AG10803 (cell line): ENCODE results near the gene ALDH1B1.
A peak's percentile ranks its signal among the peaks of the same experiment; 100 is the strongest.
"Not testable (repeated sequence)": the region's sequence is repeated elsewhere in the genome, so short reads cannot be mapped to it uniquely, and the experiment has no call there.

Experiments used
- DNase-seq: peaks from one replicate; pipeline ENCODE4 v3.0.0; 2010; ENCODE audit warnings: low read depth
- H3K4me3 ChIP-seq: 2 replicates; pipeline ENCODE4 v1.5.1; 2011; ENCODE audit warnings: mild to moderate bottlenecking, low read length, control low read depth
- CTCF ChIP-seq: conservative IDR thresholded peaks from 2 replicates; pipeline ENCODE4 v1.5.1; 2011; ENCODE audit warnings: mild to moderate bottlenecking, low read length, control low read depth, inconsistent platforms

ALDH1B1 gene

GRCh38 chr9:38394416-38394815, 1.9 kb downstream of the ALDH1B1 start:
- no peak for DNase-seq
- H3K4me3 ChIP-seq = peak overlapping the region; percentile 20
- TF ChIP-seq CTCF = no peak

GRCh38 chr9:38395653-38396370, 3.3 kb downstream of the ALDH1B1 start:
- no peak for TF ChIP-seq CTCF
- no peak for DNase-seq
- H3K4me3 ChIP-seq = no peak overlapping the region

GRCh38 chr9:38396371-38396671, 3.8 kb downstream of the ALDH1B1 start:
- DNase-seq = no peak
- no peak for TF ChIP-seq CTCF
- H3K4me3 ChIP-seq = no peak overlapping the region

- not testable (repeated sequence) for H3K4me3 ChIP-seq, DNase-seq
These were observed 6.7 kb downstream of the ALDH1B1 start for GRCh38 chr9:38399191-38399590.

GRCh38 chr9:38401994-38402393, 9.5 kb downstream of the ALDH1B1 start:
- no peak overlapping the region for H3K4me3 ChIP-seq
- no peak for DNase-seq
- TF ChIP-seq CTCF = no peak

- no peak overlapping the region for H3K4me3 ChIP-seq
- TF ChIP-seq CTCF = no peak
- no peak for DNase-seq
These were observed 11.8 kb downstream of the ALDH1B1 start for GRCh38 chr9:38404314-38404713.

GRCh38 chr9:38405785-38406184, 13.3 kb downstream of the ALDH1B1 start:
- no peak for TF ChIP-seq CTCF
- no peak overlapping the region for H3K4me3 ChIP-seq
- DNase-seq = peak; percentile 23
